Ishikawa (cell line): ENCODE data around the gene LRFN3.

ENCODE experiments used
- CEBPB ChIP-seq: IDR thresholded peaks from 2 replicates; pipeline ENCODE4 v1.6.1; 2012
- CREB1 ChIP-seq: IDR thresholded peaks from 2 replicates; pipeline ENCODE4 v1.6.1; 2012; ENCODE audit warnings: low read depth
- EGR1 ChIP-seq: IDR thresholded peaks from 2 replicates; pipeline ENCODE4 v1.6.1; 2012
- EP300 ChIP-seq: IDR thresholded peaks from 2 replicates; pipeline ENCODE4 v1.6.1; 2012; ENCODE audit warnings: borderline replicate concordance
- FOXM1 ChIP-seq: IDR thresholded peaks from 2 replicates; pipeline ENCODE4 v1.6.1; 2012; ENCODE audit warnings: low read depth, borderline replicate concordance
- NFIC ChIP-seq: IDR thresholded peaks from 2 replicates; pipeline ENCODE4 v1.6.1; 2012
- RAD21 ChIP-seq: IDR thresholded peaks from 2 replicates; pipeline ENCODE4 v1.6.1; 2012; ENCODE audit warnings: low read depth
- REST ChIP-seq: IDR thresholded peaks from 2 replicates; pipeline ENCODE4 v1.6.1; 2012; ENCODE audit warnings: low read depth, mild to moderate bottlenecking
- TAF1 ChIP-seq: IDR thresholded peaks from 2 replicates; pipeline ENCODE4 v1.6.1; 2012; ENCODE audit warnings: low read depth, mild to moderate bottlenecking
- TCF12 ChIP-seq: IDR thresholded peaks from 2 replicates; pipeline ENCODE4 v1.6.1; 2012; ENCODE audit warnings: low read depth
- TEAD4 ChIP-seq: IDR thresholded peaks from 2 replicates; pipeline ENCODE4 v1.6.1; 2012
- USF1 ChIP-seq: IDR thresholded peaks from 2 replicates; pipeline ENCODE4 v1.6.1; 2012
- YY1 ChIP-seq: IDR thresholded peaks from 2 replicates; pipeline ENCODE4 v1.6.1; 2012; ENCODE audit warnings: low read depth
- ZBTB7A ChIP-seq: IDR thresholded peaks from 2 replicates; pipeline ENCODE4 v1.6.1; 2012; ENCODE audit warnings: low read depth
- TF ChIP-seq, protein P1 (sequence below): IDR thresholded peaks from 2 replicates; pipeline ENCODE4 v1.6.1; 2012

The LRFN3 gene

DNA sequence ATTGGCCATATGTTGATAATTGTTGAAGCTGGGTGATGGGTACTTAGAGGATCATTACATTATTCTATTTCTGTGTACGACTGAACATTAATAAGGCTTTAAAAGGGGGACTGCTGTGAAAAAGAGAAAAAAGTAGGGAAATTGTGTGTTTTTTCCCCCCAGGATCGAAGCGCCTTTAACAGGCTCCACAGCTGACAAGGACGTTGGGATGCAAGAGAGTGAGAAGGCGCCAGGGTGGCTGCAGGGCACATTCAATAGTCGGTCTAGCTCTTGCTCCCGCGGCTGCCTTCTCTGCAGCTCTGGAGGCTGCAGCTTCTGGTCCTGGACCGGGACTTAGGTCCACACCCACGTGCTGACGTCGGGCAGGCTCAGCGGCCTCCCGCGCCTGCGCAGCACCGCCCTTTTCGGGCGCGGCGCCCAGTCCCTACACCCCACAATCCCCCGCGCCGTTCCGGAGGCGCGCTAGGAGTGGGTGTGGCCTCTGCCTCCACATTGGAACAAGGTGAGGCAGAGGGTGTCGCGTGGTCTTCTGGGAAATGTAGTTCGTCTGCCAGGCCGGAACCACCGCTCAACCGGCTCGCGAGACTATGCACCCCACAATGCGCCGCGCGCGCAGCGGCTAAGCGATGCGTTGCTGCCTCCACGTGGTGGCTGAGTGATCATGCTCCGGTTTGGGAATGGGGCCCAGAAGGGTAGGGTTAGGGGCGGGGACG is 4.9 kb upstream of the LRFN3 start:
- TF ChIP-seq TAF1 (peak; percentile 70; the same call in 1 of the 2 replicates), CREB1 (peak; percentile 24), NFIC (peak; percentile 79), CEBPB (no peak), RAD21 (peak; percentile 100), FOXM1 (no peak), USF1 (no peak; the same call in none of the 2 replicates), YY1 (peak; percentile 84), TCF12 (peak; percentile 32; the same call in 1 of the 2 replicates), EGR1 (no peak; the same call in 1 of the 2 replicates), REST (no peak), TEAD4 (peak; percentile 67), EP300 (no peak), ZBTB7A (no peak)
- TF ChIP-seq, protein P1, sequence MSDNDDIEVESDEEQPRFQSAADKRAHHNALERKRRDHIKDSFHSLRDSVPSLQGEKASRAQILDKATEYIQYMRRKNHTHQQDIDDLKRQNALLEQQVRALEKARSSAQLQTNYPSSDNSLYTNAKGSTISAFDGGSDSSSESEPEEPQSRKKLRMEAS, result peak; percentile 86

DNA sequence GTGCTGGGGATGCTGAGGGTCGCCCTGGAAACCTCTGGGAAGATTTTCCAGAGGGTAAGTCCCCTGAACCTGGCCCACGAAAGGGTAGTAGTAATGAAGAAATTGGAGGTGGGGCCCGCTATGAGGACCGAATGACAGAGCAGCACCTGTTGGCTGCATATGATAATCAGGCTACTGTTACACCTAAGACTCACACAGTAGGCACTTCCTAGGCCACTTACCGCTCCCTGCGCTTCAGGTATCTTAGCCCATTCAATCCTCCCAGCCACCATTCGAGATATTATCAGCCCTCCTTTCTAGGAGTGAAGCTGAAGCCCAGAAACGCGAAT is 4.3 kb upstream of the LRFN3 start:
- TF ChIP-seq, protein P1, result no peak
- no peak for TF ChIP-seq EP300
- TF ChIP-seq RAD21, result no peak
- no peak for TF ChIP-seq TEAD4
- no peak for TF ChIP-seq TCF12
- TF ChIP-seq EGR1, result no peak
- TF ChIP-seq REST, result no peak
- no peak for TF ChIP-seq NFIC
- no peak for TF ChIP-seq USF1
- TF ChIP-seq FOXM1, result no peak
- no peak for TF ChIP-seq ZBTB7A
- no peak for TF ChIP-seq TAF1
- TF ChIP-seq CEBPB, result no peak
- TF ChIP-seq CREB1, result no peak
- no peak for TF ChIP-seq YY1

DNA sequence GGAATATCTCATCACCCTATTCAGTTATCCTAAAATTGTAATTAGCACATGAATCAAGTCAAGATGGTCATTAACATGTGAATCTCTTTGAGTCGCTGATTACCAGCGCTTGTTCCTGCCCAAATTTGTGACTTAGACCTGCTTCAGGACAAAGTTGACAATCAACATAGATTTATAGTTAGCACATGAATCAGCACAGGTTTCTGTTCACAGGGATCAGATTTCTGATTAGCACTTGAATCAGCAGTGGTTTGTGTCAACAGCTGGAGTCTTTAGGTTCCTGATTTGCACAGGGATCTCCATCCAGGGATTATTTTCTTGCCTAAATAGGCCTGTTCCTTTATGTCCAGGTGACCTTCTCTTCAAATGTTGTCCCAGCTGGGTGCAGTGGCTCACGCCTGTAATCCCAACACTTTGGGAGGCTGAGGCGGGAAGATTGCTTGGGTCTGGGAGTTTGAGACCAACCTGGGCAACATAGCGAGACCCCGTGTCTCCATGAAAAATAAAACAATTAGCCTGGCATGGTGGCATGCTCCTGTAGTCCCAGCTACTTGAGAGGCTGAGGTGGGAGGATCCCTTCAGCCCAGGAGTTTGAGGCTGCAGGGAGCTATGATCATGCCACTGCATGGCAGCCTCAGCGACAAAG is 3.8 kb upstream of the LRFN3 start:
- no peak for TF ChIP-seq USF1
- TF ChIP-seq CEBPB, result no peak
- no peak for TF ChIP-seq ZBTB7A
- TF ChIP-seq YY1, result no peak
- no peak for TF ChIP-seq FOXM1
- TF ChIP-seq RAD21, result no peak

DNA sequence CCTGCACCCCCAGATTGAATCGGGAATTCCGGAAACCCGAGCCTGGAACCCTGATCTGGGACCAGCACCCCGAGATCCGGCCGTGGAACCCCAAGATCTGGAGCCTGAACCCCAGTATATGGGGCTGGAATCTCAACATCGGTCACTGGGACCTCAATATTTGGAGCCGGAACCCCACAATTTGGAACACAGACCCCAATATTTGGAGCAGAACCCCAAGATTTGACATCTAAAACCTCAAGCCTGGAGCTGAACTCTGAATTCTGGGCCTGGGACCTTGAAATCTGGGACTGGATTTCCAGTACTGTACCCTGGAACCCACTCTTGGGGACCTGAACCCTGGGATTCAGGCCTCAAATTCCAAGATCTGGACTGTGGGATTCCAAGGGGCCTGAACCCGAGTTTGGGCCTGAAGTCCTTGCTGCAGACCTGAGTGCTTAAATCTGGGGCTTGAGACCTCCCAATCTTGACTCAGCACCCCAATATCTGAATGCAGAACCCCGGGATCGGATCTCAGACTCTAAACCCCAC is 629 bp downstream of the LRFN3 start:
- TF ChIP-seq, protein P1, result no peak
- TF ChIP-seq EGR1 (no peak), EP300 (no peak), TCF12 (no peak), TAF1 (no peak), YY1 (no peak), CREB1 (no peak), REST (no peak), CEBPB (no peak), TEAD4 (no peak)
